ENCODE results near the gene RNF208.
"Not testable (repeated sequence)": the region's sequence is repeated elsewhere in the genome, so short reads cannot be mapped to it uniquely, and the experiment has no call there.

Gene RNF208

DNA sequence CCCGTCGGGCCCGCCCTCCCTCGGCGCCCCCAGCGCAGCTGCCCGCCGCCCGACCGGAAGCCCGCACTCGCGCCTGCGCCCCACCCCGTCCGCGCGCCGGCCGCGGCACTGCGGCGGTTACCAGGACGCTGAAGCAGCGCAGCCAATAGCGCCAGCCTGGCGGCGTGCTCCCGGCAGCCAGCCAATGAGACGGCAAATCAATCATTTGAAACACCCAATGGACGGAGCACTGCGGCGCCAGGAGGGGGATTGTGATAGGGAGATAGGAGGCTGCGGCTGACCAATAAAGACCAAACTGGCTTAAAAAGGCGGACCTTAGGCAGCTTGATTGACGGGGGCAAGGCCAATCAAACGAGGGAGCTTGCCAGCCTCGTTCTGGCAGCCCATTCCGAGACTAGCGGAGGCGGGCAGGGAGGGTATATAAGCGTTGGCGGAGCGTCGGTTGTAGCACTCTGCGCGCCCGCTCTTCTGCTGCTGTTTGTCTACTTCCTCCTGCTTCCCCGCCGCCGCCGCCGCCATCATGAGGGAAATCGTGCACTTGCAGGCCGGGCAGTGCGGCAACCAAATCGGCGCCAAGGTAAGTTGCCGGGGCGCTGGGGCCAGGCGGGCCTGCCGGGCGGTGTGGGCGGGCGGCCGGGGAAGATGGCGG lies 18.9 kb upstream of the RNF208 start, which contains the start of gene TUBB4B:
TUBB4B (plus strand) TSS at position 447 of the 649 bp plus-strand sequence; CDS start at position 521, 74 bp downstream.
- Histone ChIP-seq H3K79me2 (ENCODE audit: insufficient read depth, low read length) (peaks cover 51% of the 10 kb centered on the region), H3K9me3 (ENCODE audit: insufficient read depth, low read depth, low read length) (no peaks in the 10 kb centered on the region), H3K4me3 (ENCODE audit: low read length, poor library complexity, severe bottlenecking) (peak within 1 kb of the TSS; percentile 94), H3K36me3 (ENCODE audit: insufficient read depth, low read length) (peaks cover 21% of the 10 kb centered on the region; the same call in 1 of the 2 replicates), H3K4me1 (ENCODE audit: insufficient read depth, low read length, poor library complexity, severe bottlenecking) (peaks cover 40% of the 10 kb centered on the region), H3K9ac (ENCODE audit: low read depth, low read length, poor library complexity, severe bottlenecking) (peak within 1 kb of the TSS; percentile 96), H3K27me3 (ENCODE audit: insufficient read depth, low read length, poor library complexity, severe bottlenecking) (no peaks in the 10 kb centered on the region), H4K20me1 (ENCODE audit: insufficient read depth, low read length, poor library complexity, severe bottlenecking) (peaks cover 24% of the 10 kb centered on the region), H3K4me2 (ENCODE audit: low read depth, low read length, poor library complexity, severe bottlenecking) (peak within 1 kb of the TSS; percentile 95), H3F3A (ENCODE audit: low read depth) (0 out of 2 replicates have a peak, but pooled peaks cover 6% of the 10 kb centered on the region), H2AFZ (ENCODE audit: low read length) (peak within 1 kb of the TSS; percentile 90), H3K9me2 (replicated peaks; ENCODE audit: low read depth, low read length) (no peaks in the 10 kb centered on the region)
- TF ChIP-seq, protein P1, sequence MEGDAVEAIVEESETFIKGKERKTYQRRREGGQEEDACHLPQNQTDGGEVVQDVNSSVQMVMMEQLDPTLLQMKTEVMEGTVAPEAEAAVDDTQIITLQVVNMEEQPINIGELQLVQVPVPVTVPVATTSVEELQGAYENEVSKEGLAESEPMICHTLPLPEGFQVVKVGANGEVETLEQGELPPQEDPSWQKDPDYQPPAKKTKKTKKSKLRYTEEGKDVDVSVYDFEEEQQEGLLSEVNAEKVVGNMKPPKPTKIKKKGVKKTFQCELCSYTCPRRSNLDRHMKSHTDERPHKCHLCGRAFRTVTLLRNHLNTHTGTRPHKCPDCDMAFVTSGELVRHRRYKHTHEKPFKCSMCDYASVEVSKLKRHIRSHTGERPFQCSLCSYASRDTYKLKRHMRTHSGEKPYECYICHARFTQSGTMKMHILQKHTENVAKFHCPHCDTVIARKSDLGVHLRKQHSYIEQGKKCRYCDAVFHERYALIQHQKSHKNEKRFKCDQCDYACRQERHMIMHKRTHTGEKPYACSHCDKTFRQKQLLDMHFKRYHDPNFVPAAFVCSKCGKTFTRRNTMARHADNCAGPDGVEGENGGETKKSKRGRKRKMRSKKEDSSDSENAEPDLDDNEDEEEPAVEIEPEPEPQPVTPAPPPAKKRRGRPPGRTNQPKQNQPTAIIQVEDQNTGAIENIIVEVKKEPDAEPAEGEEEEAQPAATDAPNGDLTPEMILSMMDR (conservative IDR thresholded peaks at IDR 0.05; ENCODE audit: low read length) = no peak
- TF ChIP-seq EZH2phosphoT487 (IDR thresholded peaks at IDR 0.05; ENCODE audit: borderline replicate concordance) = no peak

DNA sequence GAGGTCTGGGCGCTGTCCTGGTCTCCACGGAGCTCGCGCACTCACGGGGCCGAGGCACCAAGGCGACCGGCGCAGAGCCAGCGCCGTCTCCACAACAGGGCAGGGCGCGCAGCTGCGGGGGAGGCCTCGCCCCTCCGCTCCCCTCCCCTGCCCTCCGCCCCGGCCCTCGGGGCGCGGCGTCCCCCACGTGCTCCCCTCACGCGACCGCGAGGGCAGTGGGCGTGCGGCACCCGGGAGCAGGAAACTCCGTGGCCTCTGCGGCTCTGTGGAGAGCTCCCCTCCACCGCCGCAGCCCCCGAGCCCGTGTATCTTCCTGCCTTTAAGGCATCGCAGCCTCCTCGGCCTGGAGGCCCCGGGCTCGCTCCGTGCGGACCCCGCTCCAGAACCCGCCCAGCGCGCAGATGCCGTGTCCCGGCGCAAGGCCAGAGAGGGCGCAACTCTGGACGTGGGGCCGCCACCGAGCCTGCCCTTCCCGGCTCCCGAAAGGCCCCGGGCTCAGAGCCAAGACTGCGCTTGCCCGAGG lies 18.3 kb upstream of the RNF208 start:
- Histone ChIP-seq H3K9me2 (replicated peaks; ENCODE audit: low read depth, low read length) (no peaks in the 10 kb centered on the region), H3F3A (ENCODE audit: low read depth) (0 out of 2 replicates have a peak, but pooled peaks cover 6% of the 10 kb centered on the region), H3K36me3 (ENCODE audit: insufficient read depth, low read length) (peaks cover 21% of the 10 kb centered on the region; the same call in 1 of the 2 replicates), H3K4me1 (ENCODE audit: insufficient read depth, low read length, poor library complexity, severe bottlenecking) (peaks cover 40% of the 10 kb centered on the region), H3K79me2 (ENCODE audit: insufficient read depth, low read length) (peaks cover 51% of the 10 kb centered on the region), H3K4me3 (ENCODE audit: low read length, poor library complexity, severe bottlenecking) (peak overlapping the region; percentile 79), H3K4me2 (ENCODE audit: low read depth, low read length, poor library complexity, severe bottlenecking) (peak overlapping the region; percentile 75), H4K20me1 (ENCODE audit: insufficient read depth, low read length, poor library complexity, severe bottlenecking) (peaks cover 24% of the 10 kb centered on the region), H3K27me3 (ENCODE audit: insufficient read depth, low read length, poor library complexity, severe bottlenecking) (no peaks in the 10 kb centered on the region), H3K9ac (ENCODE audit: low read depth, low read length, poor library complexity, severe bottlenecking) (peak overlapping the region; percentile 87), H2AFZ (ENCODE audit: low read length) (peak overlapping the region; percentile 90), H3K9me3 (ENCODE audit: insufficient read depth, low read depth, low read length) (no peaks in the 10 kb centered on the region)
- TF ChIP-seq, protein P1 (conservative IDR thresholded peaks at IDR 0.05; ENCODE audit: low read length) = no peak; the same call in 1 of the 2 replicates
- TF ChIP-seq EZH2phosphoT487 (IDR thresholded peaks at IDR 0.05; ENCODE audit: borderline replicate concordance) = no peak

DNA sequence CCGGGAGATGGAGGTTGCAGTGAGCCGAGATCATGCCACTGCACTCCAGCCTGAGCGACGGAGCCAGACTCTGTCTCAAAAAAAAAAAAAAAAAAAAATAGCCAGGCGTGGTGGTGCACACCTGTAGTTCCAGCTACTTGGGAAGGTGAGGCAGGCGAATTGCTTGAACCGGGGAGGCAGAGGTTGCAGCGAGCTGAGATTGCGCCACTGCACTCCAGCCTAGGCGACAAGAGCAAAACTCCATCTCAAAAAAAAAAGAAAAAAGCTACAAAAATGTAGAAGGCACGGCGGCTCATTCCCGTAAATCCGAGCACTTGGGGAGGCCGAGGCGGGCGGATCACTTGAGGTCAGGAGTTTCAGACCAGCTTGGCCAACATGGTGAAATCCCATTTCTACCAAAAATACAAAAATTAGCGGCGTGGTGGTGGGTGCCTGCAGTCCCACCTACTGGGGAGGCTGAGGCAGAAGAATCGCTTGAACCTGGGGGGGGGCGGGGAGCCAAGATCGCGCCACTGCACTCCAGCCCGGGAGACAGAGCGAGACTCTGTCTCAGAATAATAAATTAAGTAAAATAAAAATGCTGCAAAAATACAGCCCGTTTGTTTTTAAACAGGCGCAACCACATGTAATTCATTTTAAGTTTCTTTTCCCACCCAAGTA lies 17.6 kb upstream of the RNF208 start:
- H3K79me2 ChIP-seq (ENCODE audit: insufficient read depth, low read length) = peaks cover 51% of the 10 kb centered on the region
- peak overlapping the region; percentile 79 for H3K4me3 ChIP-seq (ENCODE audit: low read length, poor library complexity, severe bottlenecking)
- H3K9me2 ChIP-seq (replicated peaks; ENCODE audit: low read depth, low read length); H3F3A ChIP-seq (ENCODE audit: low read depth); H3K27me3 ChIP-seq (ENCODE audit: insufficient read depth, low read length, poor library complexity, severe bottlenecking); H3K9me3 ChIP-seq (ENCODE audit: insufficient read depth, low read depth, low read length): not testable (repeated sequence)
- H2AFZ ChIP-seq (ENCODE audit: low read length) = peak overlapping the region; percentile 90
- peaks cover 40% of the 10 kb centered on the region for H3K4me1 ChIP-seq (ENCODE audit: insufficient read depth, low read length, poor library complexity, severe bottlenecking)
- H3K9ac ChIP-seq (ENCODE audit: low read depth, low read length, poor library complexity, severe bottlenecking) = peak overlapping the region; percentile 87
- peak overlapping the region; percentile 75 for H3K4me2 ChIP-seq (ENCODE audit: low read depth, low read length, poor library complexity, severe bottlenecking)
- peaks cover 21% of the 10 kb centered on the region; the same call in 1 of the 2 replicates for H3K36me3 ChIP-seq (ENCODE audit: insufficient read depth, low read length)
- peaks cover 24% of the 10 kb centered on the region for H4K20me1 ChIP-seq (ENCODE audit: insufficient read depth, low read length, poor library complexity, severe bottlenecking)
